ENCODE data around the gene FASLG.
"Not testable (repeated sequence)": the region's sequence is repeated elsewhere in the genome, so short reads cannot be mapped to it uniquely, and the experiment has no call there.

DNA sequence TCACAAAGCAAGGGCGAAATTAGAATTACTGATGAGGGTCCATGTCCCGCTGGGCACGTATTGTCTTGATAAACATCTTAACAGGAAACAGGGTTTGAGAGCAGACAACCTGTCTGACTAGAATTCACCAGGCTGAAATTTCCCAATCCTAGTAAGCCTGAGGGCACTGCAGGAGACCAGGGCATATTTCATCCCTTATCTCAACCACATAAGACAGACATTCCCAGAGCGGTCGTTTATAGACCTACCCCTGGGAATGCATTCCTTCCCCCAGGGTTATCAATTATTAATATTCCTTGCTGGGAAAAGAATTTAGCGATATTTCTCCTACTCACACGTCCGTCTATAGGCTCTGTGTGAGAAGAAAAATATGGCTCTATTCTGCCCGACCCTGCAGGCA is 38.3 kb upstream of the FASLG start:
- TF ChIP-seq, protein P1, sequence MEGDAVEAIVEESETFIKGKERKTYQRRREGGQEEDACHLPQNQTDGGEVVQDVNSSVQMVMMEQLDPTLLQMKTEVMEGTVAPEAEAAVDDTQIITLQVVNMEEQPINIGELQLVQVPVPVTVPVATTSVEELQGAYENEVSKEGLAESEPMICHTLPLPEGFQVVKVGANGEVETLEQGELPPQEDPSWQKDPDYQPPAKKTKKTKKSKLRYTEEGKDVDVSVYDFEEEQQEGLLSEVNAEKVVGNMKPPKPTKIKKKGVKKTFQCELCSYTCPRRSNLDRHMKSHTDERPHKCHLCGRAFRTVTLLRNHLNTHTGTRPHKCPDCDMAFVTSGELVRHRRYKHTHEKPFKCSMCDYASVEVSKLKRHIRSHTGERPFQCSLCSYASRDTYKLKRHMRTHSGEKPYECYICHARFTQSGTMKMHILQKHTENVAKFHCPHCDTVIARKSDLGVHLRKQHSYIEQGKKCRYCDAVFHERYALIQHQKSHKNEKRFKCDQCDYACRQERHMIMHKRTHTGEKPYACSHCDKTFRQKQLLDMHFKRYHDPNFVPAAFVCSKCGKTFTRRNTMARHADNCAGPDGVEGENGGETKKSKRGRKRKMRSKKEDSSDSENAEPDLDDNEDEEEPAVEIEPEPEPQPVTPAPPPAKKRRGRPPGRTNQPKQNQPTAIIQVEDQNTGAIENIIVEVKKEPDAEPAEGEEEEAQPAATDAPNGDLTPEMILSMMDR (IDR thresholded peaks at IDR 0.05) = not testable (repeated sequence)
- TF ChIP-seq POLR2AphosphoS5 (IDR thresholded peaks at IDR 0.05; ENCODE audit: low read depth, low read length); SIN3A (IDR thresholded peaks at IDR 0.05; ENCODE audit: borderline replicate concordance, insufficient read depth, low read depth, low read length): not testable (repeated sequence)
